Femur (tissue), 1 donor: ENCODE measurements around the gene FIZ1.

Source experiments
- DNase-seq: peaks from one replicate; pipeline ENCODE4 v3.0.0-alpha.2; 2017

The FIZ1 gene, protein sequence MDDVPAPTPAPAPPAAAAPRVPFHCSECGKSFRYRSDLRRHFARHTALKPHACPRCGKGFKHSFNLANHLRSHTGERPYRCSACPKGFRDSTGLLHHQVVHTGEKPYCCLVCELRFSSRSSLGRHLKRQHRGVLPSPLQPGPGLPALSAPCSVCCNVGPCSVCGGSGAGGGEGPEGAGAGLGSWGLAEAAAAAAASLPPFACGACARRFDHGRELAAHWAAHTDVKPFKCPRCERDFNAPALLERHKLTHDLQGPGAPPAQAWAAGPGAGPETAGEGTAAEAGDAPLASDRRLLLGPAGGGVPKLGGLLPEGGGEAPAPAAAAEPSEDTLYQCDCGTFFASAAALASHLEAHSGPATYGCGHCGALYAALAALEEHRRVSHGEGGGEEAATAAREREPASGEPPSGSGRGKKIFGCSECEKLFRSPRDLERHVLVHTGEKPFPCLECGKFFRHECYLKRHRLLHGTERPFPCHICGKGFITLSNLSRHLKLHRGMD

DNA sequence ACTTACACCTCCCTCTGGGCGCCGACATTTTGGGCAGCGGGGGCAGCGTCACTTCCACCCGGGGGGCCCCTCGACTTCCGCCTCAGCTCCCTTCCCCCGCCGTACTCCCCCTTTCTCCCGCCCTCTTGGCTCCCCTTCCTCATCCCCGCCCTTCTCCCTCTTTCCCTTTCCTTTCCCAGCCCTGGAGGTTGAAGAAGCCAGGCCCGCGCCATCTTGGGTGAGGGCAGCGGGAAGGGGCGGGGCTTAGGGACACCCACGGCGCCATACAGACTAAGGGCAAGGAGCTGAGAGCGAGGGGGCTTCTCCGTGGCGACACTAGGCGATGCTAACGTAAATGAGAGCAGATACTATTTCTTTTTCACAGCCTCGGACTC is at the start of gene FIZ1:
TSS of gene FIZ1 (minus strand) at position 50 of the 374 bp plus-strand sequence. CDS start 1,652 bp downstream, outside the sequence.
- peak; percentile 99 for DNase-seq

DNA sequence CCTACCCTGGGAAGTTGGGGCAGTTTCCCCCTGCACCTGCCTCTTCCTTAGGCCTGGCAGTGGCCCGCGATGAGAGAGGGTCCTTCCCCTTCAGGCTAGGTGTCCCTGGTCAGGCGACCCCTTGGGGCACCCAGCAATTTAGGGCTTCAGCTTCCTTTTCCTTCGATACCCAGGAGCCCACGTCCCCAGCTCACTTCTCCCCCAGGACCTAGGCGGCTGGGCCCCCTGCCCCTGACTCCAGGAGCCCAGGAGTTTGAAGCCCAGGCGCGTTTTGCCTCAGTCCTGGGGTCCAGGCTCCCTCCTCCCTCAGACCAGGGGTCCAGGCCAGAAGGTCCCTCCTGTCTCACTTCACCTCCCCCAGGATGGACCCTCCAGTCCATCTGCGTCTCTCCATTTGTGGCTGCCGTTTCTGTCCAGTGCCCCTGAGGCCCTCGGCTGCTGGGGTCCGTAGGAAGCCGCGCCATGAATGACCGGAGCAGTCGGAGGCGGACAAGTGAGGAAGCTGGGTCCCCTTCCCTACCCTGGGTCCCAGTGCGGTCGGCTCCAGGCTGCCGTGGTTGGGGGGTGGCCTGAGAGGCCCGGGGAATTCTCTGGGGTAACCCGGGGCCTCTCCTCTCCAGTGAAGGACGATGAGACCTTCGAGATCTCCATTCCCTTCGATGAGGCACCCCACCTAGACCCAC is 49.4 kb upstream of the FIZ1 start:
- peak; percentile 36 for DNase-seq

DNA sequence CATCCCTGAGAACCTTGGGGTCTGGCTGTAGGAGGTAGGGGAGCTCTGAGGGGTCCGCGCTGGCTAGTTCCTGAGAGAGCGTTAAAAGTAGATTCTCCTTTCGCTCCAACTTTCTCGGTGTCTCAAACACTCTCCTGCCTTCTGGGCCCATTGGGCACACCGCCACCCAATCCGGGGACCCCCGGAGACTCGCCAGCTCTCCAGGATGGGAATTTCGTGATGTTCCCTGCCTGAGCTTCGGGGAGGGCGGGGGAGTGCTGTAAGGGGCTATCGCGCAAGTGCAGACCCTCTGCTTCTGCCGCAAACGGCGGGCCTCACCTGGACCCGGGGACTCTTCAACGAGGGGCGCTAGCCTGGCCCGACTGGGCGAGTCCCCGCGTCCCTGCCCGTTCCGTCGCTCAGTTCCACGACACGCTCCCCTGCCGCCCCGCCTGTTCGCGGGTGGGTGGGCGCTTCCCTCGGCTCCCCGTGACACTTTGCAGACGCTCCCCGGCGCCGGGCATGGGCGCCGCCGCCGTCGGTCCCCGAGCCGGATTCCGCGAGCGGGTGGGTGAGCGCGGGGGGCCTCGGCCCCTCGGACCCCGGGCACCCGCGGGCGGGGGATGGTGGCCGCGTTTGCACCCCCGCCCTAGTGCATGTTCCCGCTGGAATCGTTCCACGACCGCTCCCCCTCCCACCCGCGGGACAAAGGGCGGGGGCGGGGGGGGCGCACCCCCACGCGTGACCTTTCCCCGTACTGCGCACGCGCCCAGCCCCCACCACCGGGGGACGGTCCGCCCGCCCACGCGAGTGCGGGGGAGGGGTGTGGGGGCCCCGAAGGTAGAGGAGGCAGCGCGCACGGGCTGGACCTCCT is 48.6 kb upstream of the FIZ1 start, which contains the start of gene CCDC106:
TSS of gene CCDC106 (plus strand) at position 481 of the 853 bp plus-strand sequence. CDS start 835 bp downstream, outside the sequence.
- peak; percentile 87 for DNase-seq

DNA sequence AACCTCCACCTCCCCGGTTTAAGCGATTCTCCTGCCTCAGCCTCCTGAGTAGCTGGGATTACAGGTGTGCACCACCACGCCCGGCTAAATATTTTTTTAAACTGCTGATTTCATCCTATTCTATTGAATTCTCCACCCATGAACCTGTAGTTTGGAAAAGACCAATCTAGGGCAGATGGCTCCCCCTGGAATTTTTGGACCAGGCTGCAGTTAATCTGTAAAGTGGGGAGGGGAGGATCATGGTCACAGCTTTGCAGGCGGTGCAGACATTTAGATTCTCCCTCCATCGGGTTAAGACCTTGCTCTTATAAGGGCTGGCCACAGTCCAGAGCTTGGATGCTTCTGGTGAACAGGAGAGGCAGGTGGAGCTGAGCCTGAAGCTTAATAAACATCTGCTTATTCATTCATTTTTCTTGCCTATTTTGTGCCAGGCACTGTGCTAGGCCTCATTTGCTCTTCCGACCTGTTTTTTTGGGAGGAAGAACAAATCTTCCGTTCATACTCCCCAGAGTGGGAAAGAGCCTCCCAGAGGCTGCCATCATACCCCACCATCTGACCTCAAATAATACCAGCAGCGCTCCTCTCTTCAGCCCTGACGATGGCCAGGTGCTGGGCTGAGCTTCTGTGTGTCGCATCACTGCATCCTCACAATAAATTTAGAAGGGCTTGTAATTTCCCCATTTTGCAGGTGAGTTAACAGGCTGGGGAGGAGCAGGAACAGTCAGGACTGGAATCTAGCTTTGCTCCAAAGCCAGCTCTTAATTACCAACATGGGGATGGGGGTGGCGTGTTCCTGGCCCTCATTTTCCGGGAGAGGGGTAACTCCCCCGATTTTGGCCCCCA is 47.8 kb upstream of the FIZ1 start:
- peak; percentile 18 for DNase-seq

DNA sequence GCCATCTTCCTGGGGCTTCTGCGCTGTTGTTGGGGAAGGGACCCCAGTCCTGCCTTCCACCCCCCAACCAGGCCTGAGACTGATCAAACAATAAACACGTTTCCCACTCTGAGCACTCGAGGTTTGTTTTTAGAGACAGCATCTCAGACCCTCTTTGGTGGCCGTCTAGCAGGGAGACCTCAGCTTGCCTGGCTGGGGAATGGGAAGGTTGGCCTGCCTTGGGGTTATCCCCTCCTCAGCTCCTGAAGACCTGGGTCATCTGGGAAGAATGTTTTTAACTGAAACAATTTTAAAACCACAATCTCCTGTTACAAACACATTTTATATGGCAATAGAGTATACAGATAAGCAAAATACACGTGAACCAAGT is 46.2 kb upstream of the FIZ1 start:
- no peak for DNase-seq

DNA sequence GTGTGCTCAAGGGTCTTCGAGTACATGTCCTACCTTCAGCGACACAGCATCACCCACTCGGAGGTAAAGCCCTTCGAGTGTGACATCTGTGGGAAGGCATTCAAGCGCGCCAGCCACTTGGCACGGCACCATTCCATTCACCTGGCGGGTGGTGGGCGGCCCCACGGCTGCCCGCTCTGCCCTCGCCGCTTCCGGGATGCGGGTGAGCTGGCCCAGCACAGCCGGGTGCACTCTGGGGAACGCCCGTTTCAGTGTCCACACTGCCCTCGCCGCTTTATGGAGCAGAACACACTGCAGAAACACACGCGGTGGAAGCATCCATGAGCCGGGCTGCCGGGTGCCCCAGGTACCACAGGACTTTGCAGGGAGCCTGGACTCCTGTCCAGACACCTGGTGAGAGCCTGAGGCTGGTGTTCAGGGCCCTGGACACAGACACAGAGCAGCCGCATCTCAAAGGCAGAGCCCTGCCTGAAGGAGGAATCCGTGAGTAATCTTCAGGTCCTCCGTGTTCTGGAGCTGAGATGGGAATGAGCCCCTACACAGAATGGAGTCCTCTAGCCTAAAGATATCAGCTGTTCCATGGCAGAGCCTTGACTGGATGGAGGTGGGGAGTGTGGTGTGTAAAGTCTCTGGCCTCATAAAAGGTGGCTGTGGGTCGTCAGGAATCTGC is 45.7 kb upstream of the FIZ1 start:
- DNase-seq: peak; percentile 21

DNA sequence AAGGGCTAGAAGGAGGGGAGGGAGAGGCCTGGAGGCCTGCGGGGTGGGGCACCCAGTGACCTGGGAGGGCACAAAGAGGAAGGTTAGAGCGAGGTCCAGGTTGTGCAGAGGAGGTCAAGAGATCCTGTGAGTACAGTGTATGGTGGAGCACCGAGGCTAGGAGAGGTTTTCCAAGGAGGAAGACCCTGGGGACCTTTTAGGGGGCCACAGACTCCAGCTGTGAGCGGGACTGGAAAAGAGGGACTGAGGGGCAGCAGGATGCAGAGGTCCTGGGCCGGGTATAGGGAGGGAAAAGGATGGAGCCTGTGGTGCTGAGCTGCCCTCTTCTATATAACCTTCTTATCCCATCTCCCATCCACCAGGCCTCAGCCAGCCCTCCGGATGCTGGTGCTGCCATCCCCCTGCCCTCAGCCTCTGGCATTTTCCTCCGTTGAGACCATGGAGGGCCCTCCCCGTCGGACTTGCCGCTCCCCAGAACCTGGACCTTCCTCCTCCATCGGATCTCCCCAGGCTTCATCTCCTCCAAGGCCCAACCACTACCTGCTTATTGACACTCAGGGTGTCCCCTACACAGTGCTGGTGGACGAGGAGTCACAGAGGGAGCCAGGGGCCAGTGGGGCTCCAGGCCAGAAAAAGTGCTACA is 45.0 kb upstream of the FIZ1 start:
- DNase-seq: peak; percentile 20

DNA sequence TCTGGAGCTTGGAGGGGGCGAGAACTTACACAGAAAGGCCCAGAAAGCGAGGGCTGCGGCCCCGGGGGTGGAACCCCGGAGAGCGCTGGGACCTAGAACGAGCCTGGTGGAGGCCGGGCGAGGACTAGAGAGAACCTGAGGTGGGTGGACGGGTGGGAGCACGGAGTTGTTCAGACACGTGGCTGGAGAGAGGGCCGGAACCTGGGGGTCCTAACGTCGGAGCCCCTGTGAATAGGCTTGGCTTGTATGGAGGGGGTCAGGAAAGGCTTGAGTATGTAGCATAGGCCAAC is 44.5 kb upstream of the FIZ1 start:
- no peak for DNase-seq

DNA sequence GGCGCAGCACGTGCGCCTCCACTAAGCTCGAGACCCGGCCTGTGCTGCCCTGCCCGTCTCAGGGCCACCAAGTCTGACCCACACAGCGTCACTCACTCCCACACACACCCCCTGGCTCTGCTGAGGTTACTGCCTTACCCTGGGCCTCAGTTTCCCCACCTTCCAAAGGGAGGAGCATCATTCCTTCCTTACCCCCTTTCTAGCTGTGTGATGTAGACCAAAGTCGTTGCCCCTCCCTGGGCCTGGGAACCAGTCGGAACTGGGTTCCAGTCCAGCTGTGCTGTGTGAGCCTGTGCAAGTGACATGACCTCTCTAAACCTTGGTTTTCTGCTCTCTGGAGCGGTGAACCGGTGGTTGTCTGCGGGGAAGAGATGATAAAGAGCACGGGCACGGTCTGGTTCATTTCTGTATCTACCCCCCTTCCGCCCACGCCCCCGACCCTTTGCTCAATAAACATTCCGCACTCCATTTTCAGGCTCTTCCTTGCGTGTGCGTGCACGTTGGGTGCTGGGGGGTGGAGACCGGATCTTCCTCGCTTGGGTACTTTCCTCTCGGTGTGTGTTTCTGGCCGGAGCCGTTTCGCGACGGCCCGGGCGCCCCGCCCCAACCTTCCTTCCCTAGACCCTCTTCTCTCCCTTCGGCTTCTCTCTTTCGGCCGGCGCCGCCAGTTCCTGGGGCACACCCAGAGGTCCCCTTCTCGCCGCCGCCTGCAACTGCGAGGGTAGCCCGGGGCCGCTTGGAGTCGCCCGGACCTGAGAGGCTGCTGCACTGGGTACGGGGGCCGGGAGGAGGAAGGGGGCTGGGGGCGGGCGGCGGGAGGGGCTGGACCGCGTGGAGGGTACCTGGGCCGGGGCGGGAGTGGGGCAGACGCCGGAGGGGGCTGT is 43.9 kb upstream of the FIZ1 start, which contains the start of gene ZNF581:
TSS of gene ZNF581 (plus strand) at position 647 of the 884 bp plus-strand sequence. CDS start 923 bp downstream, outside the sequence.
- peak; percentile 84 for DNase-seq

DNA sequence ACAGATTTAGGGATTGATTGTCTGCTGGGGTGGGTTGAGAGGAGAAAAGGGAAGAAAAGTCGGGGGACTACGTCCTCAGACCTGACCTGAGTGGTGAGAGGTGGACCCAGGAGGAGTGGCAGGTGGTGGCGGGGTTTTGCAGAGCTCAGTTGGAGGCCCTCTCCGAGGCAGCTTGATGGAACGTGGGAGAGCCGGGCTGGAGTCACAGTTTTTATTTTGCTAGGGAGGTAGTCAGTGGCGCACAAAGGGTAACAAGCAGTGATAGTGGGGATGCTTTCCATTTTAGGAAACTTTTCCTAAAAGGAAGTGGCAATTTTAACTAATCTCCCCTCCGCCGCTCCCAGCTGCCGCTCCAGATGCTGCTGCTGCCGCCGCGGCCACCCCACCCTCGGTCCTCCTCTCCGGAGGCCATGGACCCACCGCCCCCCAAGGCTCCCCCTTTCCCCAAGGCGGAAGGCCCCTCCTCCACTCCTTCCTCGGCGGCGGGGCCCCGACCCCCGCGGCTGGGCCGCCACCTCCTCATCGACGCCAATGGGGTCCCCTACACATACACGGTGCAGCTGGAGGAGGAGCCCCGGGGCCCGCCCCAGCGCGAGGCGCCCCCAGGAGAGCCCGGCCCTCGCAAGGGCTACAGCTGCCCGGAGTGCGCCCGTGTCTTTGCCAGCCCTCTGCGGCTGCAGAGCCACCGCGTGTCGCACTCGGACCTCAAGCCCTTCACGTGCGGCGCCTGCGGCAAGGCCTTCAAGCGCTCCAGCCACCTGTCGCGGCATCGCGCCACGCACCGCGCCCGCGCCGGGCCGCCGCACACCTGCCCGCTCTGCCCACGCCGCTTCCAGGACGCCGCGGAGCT is 43.1 kb upstream of the FIZ1 start:
- DNase-seq: peak; percentile 49

DNA sequence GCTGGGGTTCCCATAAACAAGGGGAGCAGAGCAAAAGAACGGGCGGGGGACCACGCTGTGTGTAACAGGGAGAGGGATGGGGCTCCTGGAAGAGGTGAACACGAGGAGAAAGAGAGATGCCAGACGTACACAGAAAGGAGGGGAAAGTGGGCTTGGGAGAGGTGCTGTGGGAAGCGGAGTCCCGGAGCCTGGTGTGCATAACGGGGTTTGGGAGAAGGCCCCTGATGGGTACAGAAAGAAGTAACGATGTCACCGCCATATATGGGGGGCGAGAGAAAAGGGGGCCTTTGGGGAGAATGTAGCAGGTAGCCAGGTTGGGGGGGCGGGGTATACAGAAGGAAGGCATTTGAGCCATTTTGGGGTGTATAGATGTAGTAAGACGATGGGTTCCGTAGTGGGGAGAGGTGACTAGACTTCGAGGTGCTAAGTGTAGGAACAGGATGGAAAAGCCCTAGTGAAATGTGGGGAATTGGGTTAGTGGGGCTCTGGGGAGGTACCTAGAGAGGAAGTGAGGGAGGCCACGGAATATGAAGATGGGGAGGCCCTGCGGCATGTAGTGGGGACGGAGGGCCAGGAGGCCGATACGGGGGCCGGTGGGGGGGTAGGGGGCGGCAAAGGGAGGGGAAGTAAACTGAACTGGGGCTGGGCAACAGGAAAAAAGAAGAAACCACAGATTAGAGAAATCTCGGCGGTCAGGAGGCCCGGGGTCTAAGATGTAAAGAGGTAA is 42.3 kb upstream of the FIZ1 start:
- DNase-seq: peak; percentile 23

DNA sequence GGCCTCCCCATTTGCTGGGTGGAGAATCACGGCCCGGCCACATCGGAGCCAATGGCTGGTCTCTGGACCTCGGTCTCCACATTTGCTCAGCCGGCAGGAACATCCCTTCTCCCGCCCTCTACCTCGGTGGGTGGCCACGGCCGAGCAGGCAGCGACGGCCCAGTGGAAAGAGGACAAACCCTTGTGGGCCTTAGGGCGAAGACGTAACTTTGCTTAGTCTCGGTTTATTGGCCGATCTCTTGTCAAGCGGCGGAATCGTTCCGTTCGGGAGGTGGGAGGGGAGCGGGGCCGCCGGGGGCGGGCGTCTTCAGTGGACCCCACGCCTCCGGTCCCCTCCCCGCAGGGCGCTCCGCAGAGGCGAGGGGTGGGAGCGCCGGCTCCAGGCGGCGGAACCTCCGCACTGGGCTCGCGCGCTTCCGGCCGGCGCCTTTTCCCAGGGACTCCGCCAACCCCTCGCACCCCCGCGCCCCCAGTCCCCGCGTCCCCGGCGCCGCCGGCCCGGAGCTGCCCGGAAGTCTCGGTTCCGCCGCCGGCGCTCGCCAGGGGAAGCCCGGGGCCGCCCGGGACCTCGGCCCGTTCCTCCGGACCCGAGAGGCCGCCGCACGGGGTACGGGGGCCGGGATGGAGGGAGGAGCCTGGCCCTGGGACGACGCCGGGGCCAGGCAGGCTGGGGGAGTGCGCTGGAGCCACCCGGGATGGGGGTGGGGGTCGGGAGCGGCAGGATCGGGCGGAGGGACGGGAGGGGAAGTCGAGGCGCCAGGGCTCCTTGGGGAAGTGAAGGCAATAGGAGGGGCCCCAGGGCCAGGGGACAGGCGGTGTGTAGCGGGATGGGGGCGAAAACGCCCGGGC is 41.5 kb upstream of the FIZ1 start, which contains the start of gene ZNF580:
TSS of gene ZNF580 (plus strand) at position 426 of the 849 bp plus-strand sequence. CDS start 1,507 bp downstream, outside the sequence.
- DNase-seq: peak; percentile 89

DNA sequence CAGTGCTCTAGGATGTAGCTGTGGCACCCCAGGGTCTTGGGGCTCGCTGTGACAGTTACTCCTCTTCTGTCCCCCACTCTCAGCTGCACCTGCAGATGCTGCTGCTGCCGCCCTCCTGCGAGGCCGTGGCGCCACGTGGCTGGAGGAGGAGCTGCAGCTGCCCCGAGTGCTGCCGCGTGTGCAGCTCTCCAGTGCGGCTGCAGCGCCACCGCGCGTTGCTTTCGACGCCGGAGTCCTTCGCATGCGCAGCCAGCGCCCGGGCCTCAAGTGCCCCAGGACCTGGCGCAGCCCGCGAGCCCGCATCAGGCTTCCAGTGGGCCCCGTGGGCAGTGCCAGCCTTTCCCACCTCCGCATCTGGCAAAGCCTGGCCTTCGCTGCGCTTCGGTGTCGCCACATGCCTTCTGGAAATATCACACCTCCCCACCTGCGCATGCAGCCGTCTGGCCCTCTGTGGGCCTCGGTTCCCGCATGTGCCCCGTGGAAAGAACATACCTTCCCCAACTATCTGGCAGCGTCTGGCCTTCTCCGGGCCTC is 40.8 kb upstream of the FIZ1 start:
- peak; percentile 82 for DNase-seq

DNA sequence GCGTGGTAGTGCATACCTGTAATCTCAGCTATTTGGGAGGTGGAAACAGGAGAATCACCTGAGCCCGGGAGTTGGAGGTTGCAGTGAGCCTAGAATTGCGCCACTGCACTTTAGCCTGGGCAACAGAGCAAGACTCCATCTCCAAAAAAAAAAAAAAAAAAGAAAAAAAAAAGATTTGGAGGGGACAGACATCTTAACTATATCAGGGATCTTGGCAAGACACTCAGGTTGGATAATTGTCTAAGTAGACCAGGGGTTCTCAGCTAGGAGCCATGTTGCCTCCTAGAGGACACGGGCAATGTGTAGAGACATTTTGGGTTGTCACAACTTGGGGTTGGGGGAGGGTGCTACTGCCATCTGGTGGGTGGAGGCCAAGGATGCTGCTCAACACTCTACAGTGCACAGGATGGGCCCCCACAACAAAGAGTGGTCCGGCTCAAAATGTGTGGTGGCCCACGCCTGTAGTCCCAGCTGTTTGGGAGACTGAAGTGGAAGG is 39.6 kb upstream of the FIZ1 start:
- peak; percentile 45 for DNase-seq

DNA sequence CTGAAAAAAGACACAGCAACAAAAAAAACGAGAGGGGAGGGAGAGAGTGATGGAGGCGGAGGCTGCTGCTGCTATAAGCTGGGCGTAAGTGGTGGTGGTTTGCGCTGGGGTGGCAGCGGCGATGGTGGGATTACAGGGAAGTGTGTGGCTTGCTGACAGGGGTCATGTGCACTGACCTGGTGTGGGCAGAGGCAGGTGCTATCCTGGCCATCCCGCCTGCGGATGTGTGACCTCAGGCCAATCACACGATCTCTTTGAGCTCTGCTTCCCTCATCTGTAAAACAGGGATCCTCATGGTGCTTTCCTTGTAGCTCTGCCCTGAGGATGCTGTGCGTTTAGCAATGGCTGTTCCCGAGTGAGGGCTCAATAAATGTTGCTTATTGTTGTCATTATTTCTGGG is 38.2 kb upstream of the FIZ1 start:
- DNase-seq: no peak

DNA sequence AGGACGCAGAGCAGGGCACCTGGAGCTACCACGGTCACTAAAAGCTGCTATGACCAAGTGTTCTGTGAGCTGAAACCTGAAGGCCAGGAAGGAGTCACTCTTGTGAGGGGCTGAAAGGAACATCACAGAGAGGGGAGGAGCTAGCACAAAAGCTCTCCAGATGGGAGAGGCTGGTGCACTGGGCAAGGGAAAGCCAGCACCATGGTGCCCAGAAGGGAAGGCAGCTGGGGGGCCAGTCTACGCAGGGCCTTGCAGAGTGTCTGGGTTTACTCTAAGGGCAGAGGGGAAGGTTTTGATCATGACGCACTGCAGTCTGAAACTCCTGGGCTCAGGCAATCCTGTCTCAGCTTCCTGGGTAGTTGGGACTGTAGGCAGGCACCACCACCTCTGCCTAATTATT is 37.4 kb upstream of the FIZ1 start:
- no peak for DNase-seq
